Hematopoietic multipotent progenitor cell treated with erythropoietin and hydrocortisone succinate and interleukin-3 and kit ligand, for 6 days (in vitro differentiated cells): ENCODE results near the gene PAPPA2.
A peak's percentile ranks its signal among the peaks of the same experiment; 100 is the strongest.

Source experiments
- DNase-seq: peaks from one replicate; pipeline ENCODE4 v3.0.0-alpha.2; 2015

PAPPA2 gene

DNA sequence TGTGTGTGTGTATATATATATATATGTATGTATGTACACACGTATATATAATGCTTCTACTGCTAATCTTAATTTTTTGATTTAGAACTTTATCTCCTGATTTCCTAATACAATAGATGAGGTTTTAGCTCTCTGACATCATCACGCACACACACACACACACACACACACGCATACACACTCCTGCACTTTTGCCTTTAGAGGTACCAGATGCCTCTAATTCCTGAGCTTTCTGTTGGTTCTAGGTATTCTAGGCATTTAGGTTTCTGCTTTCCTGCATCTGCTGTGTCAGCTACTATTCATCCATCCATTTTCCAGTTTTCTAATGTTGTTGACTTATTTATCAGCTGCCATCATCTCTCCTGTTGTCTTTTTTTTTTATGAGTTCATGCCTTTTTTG is 353.3 kb downstream of the PAPPA2 start:
- DNase-seq: no peak

DNA sequence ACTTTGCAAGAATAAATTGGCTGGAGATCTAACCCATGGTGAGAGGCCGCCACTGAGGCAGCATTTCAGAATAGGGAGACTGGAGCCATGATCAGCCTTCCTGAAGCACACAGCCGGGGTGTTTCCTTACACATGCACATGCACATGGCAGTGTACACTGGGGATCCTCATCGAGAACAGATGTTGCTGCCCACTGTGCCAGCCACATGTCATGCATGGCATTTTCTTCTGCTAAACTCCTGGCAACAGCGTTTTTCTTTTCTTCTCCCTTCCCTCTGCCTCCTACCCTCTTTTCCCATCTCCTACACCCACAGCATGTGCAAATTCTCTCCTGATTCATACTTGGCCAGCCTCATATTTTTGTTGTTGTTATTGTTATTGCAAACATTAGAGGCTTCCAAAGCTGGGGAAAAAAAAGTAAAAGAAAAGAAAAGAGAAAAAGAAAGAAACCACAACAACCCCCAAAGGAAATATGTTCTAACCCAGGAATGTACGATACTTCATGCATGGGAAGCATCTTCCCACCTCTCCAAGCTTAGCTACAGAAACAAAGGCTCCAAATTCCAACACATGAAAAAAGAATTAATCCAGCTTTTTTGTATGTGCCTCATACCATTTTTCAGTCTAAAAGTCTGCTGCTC is 357.5 kb downstream of the PAPPA2 start:
- DNase-seq: no peak

- no peak for DNase-seq
Measured at GRCh38 chr1:176826265-176826664, 363.3 kb downstream of the PAPPA2 start.

DNA sequence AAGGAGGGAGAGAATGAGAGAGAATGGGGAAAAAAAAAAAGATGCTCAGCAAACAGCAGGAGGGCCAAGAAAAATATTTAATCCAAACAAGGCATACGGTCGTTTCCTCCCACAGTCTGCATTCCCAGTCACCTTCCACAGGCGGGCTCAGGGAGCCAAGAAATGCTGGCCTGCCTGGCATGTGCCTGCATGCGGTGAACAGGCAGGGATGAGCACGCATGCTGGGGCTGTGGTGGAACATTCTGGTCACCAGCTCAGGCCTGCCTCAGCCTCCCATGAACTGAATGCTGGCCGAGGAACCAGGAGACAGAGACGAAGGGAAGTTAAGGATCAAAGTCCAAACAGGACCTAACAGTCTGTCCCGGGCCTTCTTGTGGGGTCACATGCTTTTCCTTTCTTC is 366.3 kb downstream of the PAPPA2 start:
- no peak for DNase-seq

GRCh38 chr1:176831150-176831549 is 368.2 kb downstream of the PAPPA2 start:
- DNase-seq: no peak

GRCh38 chr1:176837708-176838107 is 374.7 kb downstream of the PAPPA2 start:
- DNase-seq: no peak

GRCh38 chr1:176838276-176838995 is 375.5 kb downstream of the PAPPA2 start:
- no peak for DNase-seq

- no peak for DNase-seq
Measured at GRCh38 chr1:176839216-176839615, 376.2 kb downstream of the PAPPA2 start.

DNA sequence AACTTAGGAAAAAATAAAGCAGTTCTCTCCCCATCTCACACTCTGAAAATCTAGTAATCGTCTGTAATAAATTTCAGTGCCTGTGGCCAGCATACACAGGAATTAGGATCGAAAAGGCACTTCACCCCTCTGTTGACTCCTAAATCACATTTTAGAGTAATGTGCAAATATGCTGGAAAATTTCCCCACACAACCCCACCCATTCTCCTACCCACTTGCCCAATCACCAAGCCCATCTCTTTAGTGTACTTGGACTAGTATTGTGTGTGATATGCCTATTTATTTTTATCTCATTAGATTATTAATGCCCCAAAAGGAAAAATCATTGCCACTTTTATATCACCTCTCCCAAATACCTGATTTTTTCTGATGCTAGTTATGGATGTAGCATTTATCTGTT is 378.3 kb downstream of the PAPPA2 start:
- no peak for DNase-seq

GRCh38 chr1:176843352-176844297 is 380.6 kb downstream of the PAPPA2 start:
- DNase-seq: peak; percentile 18

- no peak for DNase-seq
Measured at GRCh38 chr1:176847052-176847451, 384.1 kb downstream of the PAPPA2 start.

GRCh38 chr1:176849281-176849680 is 386.3 kb downstream of the PAPPA2 start:
- no peak for DNase-seq

DNA sequence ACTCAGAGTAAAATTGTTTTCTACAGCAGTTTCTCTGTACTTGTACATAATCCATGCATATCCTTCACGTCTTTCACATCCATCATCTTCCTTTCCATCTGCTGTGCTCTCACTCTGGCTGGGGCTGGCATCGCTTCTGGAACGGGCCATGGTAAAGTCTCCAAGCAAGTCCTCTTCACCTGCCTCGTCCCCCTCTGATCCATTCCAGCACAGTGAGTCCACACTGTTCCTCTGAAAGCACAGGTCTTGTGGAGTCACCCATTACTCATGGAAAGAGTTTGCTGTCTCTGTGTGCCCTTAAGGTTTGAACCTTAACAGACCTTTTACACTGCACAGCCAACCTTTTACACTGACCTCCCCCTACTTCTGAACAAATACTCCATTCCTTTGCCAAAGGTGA is 387.9 kb downstream of the PAPPA2 start:
- no peak for DNase-seq

DNA sequence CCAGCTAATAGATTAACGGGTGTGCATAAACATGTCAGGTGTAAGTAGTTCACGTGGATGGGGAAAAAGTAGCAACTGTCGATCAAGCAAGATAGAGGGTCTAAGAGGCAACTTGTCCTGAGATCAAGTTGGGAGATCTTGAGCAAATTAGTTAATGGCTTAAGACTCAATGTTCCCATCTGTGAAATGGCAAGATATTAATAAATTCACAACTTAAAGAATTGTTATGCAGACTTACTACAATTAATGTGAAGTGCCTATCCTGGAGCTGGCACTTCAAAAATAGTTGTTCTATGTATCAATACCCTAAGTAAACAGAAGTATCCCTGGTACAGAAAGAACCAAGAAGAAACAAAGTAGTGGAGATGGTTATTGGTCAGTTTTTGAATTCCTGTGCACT is 389.1 kb downstream of the PAPPA2 start:
- no peak for DNase-seq

DNA sequence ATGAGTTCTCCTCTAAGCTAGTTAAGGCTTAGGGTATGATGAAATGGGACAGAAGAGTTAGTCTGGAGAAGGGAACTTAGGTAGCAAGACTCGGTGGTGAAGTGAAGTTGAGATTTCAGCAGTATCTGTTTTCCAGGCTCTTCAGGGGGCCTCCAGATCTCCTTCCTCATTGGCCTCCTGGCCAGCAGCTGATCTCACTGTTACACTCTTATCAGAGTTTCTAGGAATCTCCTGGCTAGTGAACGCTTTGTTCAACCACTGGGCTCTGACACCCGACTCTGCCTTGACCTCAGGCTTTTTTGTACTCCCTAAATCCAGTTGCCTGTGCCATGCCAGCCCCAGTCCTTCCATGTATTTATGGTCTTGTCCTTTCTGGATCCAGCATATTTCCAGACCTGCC is 390.5 kb downstream of the PAPPA2 start:
- no peak for DNase-seq

DNA sequence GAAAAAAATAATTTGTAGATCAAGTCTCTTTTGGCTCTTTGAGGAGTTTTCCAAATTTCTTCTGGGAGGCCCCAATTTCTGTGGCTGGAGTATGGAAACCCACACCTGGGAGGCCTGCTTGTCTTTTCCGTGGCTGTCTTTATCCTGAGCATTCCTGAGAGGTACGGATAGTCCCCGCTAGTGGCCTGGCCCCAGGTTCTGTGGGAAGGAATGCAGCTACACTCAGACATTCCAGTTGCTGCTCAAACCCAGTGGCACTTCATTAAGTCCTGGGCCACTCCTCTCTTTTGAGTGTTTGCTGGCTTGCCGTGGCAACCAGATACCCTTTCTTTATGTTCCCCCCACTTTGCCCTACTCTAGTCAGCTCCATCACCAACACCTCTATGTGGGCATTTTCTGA is 391.1 kb downstream of the PAPPA2 start:
- DNase-seq: no peak

DNA sequence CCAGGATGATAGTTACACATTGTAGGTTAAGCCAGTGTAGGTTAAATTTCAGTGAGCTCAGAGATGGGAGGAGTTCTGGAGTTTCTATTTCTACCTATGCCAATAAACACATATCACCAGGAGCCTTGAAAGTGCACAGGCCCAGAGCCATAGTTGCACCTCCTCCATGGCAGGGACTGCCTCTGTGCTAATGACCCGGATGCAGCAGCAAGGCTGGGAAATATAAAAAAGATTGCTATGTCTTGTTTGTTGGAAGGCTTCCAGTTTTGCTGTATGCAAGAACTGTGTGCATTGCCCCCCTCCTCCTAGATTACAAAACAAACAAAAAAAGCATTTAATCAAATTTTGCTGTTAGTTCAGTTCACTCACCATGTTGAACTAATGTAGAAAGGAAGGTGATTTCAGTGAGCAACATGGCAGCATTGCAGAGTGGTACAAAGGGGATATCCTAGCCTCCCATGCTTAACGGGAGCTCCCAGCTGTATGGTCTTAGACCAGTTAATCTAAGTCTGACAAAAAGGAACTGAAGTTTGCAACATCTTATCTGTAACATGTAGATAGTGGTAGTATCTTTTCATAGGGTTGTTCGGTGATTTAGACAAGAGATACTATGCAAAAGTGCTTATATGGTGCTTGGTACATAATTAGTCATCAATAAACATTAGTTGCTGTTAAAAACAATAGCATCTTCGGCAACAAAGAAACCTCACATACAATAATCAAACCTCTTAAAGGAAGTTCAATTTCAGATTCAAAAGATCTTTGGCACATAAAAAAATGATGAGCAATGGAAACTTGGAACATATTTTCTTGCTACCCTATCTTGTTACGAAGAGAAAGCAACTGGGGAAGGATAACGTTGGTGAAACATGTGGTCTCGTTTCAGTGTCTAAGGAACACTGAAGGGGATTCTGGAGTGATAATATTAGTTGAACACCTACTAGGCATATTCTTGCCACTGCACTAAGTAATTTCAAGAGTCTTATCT is 392.1 kb downstream of the PAPPA2 start:
- DNase-seq: no peak

- no peak for DNase-seq
Measured at GRCh38 chr1:176857632-176858031, 394.7 kb downstream of the PAPPA2 start.

GRCh38 chr1:176858433-176858916 is 395.5 kb downstream of the PAPPA2 start:
- DNase-seq: no peak

- DNase-seq: no peak
Measured at GRCh38 chr1:176863613-176864012, 400.6 kb downstream of the PAPPA2 start.

DNA sequence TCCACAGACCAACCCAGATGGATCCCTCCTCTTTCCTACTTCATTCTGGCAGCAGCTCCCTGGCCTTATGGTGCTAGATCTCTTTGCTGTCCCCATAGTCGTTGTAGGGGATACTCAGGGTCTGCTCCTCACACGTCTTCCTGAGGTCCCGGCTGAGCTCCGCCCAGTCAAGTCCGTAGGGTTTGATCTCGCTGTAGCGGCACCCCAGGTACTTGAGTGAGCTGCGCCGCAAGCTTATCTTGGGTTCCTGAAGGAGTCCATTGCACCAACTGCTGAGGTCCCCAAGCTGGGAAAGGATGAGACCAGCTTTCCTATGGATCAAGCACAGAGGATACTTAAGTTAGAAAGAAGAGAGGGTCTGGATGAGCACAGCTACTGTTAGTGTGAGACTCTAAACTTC is 401.2 kb downstream of the PAPPA2 start:
- no peak for DNase-seq

DNA sequence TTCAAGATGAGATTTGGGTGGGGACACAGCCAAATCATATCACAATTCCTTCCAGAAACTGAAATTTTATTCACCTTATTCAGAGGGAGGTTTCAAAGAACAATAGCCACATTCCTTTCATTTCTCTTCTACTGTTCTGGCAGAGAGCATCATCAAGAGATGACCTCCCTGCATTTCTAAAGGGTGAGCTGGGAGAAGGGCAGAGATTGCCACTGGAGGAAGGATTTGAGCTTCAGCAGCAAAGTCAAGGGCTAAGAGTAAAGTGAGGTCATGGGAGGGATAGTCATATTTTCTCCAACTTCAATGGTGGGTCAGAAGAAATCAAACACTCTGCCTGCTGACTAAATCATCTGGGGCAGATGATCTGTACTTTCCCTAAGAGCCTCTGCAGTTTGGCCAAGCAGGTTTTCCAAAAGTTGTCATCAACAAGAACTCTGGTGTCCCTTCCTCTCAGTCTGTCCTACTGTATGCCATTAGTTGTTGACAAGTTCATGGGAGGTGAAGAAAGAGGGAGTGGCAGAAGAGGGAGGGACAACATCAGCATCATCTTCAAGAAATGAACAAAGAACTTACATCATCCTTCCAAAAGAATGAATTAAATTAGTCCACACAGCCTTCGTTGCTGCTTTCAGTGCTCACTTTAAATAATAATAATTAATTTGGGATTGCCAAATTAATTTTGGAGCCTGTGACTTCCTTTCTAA is 403.2 kb downstream of the PAPPA2 start:
- no peak for DNase-seq
